Heart right ventricle (tissue), 16 donors: ENCODE results near the gene GUCY2D. TPM values are rescaled to one million over a fixed set of nuclear protein-coding genes. Genes with fewer than 3 reads are reported as not detected.
"Not testable (repeated sequence)": the region's sequence is repeated elsewhere in the genome, so short reads cannot be mapped to it uniquely, and the experiment has no call there.

Experiments
- ATAC-seq, 8 donors: fragments of 200-7000 bp; cut with Tn5 transposase; one replicate each; pipeline ENCODE4 v1.9.1; 2020; ENCODE audit warnings: mild to moderate bottlenecking in 8 of 8, moderate library complexity in 8 of 8, moderate number of reproducible peaks in 1 of 8
- DNase-seq, 2 donors: peaks; one replicate each; pipeline ENCODE4 v3.0.0-alpha.2; 2020
- H3K27ac ChIP-seq, 10 donors: fragments of 200-600 bp; sonication (generic) in 2 of 10; one replicate each; pipeline versions ENCODE4 v1.5.0 to v1.8.0; 2020 to 2022; ENCODE audit warnings: mild to moderate bottlenecking in 3 of 10
- H3K27me3 ChIP-seq, 7 donors: fragments of 200-600 bp; one replicate each; pipeline ENCODE4 v1.8.0; 2021 to 2022; ENCODE audit warnings: mild to moderate bottlenecking in 2 of 7
- H3K36me3 ChIP-seq, 9 donors: fragments of 200-600 bp; sonication (generic) in 1 of 9; one replicate each; pipeline versions ENCODE4 v1.5.0 to v1.8.0; 2020 to 2022; ENCODE audit warnings: mild to moderate bottlenecking in 2 of 9
- H3K4me1 ChIP-seq, 9 donors: fragments of 200-600 bp; sonication (generic) in 1 of 9; one replicate each; pipeline versions ENCODE4 v1.5.0 to v1.8.0; 2020 to 2022; ENCODE audit warnings: mild to moderate bottlenecking in 4 of 9
- H3K4me3 ChIP-seq, 10 donors: fragments of 200-600 bp; sonication (generic) in 2 of 10; one replicate each; pipeline versions ENCODE4 v1.5.0 to v1.8.0; 2020 to 2022; ENCODE audit warnings: mild to moderate bottlenecking in 7 of 10, moderate library complexity in 2 of 10
- H3K9me3 ChIP-seq, 11 donors: fragments of 200-600 bp in 10 of 11; sonication (generic) in 2 of 11; one replicate each; pipeline versions ENCODE4 v1.5.0 to v1.8.0; 2013 to 2022; ENCODE audit warnings: mild to moderate bottlenecking in 2 of 11, control low read depth in 1 of 11, moderate library complexity in 1 of 11
- whole genome bisulfite sequencing, 2 donors: extraction: QIAGEN DNeasy Blood & Tissue Kit; methylation state at CpG; one replicate each; pipeline ENCODE4 v1.1.7; 2013; ENCODE audit warnings: inconsistent platforms in 1 of 2; 5-methylcytosine and 5-hydroxymethylcytosine counted together
- intact Hi-C, 10 donors: fragments of 100-400 bp; cut with DNase I; formaldehyde crosslinking; loops; one replicate each; pipeline versions ENCODE4 v1.11.1 to v1.14.2; 2022
- long read RNA-seq, 3 donors: library from polyadenylated mRNA; unstranded; transcript quantifications; one replicate each; pipeline ENCODE4 v2.0.0, GENCODE V29; 2020 to 2021
- polyA plus RNA-seq, 2 donors: library from polyadenylated mRNA; stranded (reverse); fragments of 200-250 nt; gene quantifications; one replicate each; pipeline ENCODE4 v1.2.3, GENCODE V29; 2013
- total RNA-seq, 10 donors: library from RNA; stranded (reverse); fragmentation: NEBNext Ultra II Directional in 3 of 10; extraction: Animal tissue kit (Norgen Biotek cat#: 25700) in 3 of 10; gene quantifications; one replicate each; pipeline versions ENCODE4 v1.2.1 to v1.2.4, GENCODE V29; 2021 to 2023
- TF ChIP-seq, protein P1 (sequence below), 9 donors: fragments of 200-600 bp; sonication (generic) in 2 of 9; IDR thresholded peaks; one replicate each; pipeline versions ENCODE4 v1.5.0 to v1.8.0; 2021 to 2022; ENCODE audit warnings: antibody characterized with exemption in 9 of 9, mild to moderate bottlenecking in 5 of 9, moderate library complexity in 1 of 9
- donor health status: Arrhythmogenic right ventricular cardiomyopathy.
- donor health status: ischemic (EF 13 %, LVEDD 7.1; RV severe dilation, severe dysfunction).
- donor health status: healthy with polysubstance abuse.
- donor health status: DM: no; HTN: yes; CAD: no.
- donor health status: DM: no; HTN: no; CAD: no.
- donor health status: ischemic (EF 25% LVEDD 6.9; RV normal size, moderate dysfunction).
- donor health status: ischemic (EF 25% LVEDD 5.7; RV mildly dilated, moderate dysfunction).
- donor health status: healthy.
- donor health status: DM: yes; HTN: yes; CAD: no.
- donor health status: Ischemic cardiomyopathy.
- donor health status: ischemic (EF 35%, LVEDD 5.7; RV mildly dilated, moderate dysfunction).
- donor health status: nonischemic (EF 11% LVEDD 7.7; RV severe dilation, severe dysfunction).
- donor health status: DM: yes; HTN: yes; CAD: no.
- donor health status: PGD.
- donor health status: ischemic (EF 29% LVEDD 5.4; RV normal size, mild dysfunction).
- donor health status: nonischemic (EF 23%, LVEDD 6.1; RV moderate dilation, normal function).

GUCY2D gene
- under 1 TPM in 6 of 10 donors, not detected in 4; 0.06 to 0.69 (median 0.36) TPM for total RNA-seq
- not detected for polyA plus RNA-seq
- long read RNA-seq, donor 1, partial matches to known transcripts, result 0 of 1 reads
- long read RNA-seq, donor 1, other reads (novel, unspliced or antisense), result 1 of 1 reads
- long read RNA-seq, donor 2, partial matches to known transcripts, result 0 of 1 reads
- long read RNA-seq, donor 2, other reads (novel, unspliced or antisense), result 1 of 1 reads
- long read RNA-seq, donor 3, partial matches to known transcripts, result 0 of 2 reads
- long read RNA-seq, donor 3, other reads (novel, unspliced or antisense), result 2 of 2 reads

GRCh38 chr17:8001976-8002720 is at the start of gene GUCY2D:
Gene GUCY2D, plus strand, starts transcription at chr17:8002615. Its CDS starts 433 bp downstream, at chr17:8003048.
- intact Hi-C loops, result loop anchor here in 1 of 10 donors (5.0 kb wide), 1 partner anchor 55 kb away; no protein-coding TSS in a partner anchor
- TF ChIP-seq, protein P1, sequence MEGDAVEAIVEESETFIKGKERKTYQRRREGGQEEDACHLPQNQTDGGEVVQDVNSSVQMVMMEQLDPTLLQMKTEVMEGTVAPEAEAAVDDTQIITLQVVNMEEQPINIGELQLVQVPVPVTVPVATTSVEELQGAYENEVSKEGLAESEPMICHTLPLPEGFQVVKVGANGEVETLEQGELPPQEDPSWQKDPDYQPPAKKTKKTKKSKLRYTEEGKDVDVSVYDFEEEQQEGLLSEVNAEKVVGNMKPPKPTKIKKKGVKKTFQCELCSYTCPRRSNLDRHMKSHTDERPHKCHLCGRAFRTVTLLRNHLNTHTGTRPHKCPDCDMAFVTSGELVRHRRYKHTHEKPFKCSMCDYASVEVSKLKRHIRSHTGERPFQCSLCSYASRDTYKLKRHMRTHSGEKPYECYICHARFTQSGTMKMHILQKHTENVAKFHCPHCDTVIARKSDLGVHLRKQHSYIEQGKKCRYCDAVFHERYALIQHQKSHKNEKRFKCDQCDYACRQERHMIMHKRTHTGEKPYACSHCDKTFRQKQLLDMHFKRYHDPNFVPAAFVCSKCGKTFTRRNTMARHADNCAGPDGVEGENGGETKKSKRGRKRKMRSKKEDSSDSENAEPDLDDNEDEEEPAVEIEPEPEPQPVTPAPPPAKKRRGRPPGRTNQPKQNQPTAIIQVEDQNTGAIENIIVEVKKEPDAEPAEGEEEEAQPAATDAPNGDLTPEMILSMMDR (IDR thresholded peaks at IDR 0.05), result no peak
- no peaks in the 10 kb centered on the region for H3K36me3 ChIP-seq
- H3K9me3 ChIP-seq, result no peaks in the 10 kb centered on the region
- ATAC-seq, result peak in 4 of 8 donors; percentile 22 to 42 (median 31)
- H3K4me3 ChIP-seq, result peak within 1 kb of the TSS in 9 of 10 donors; percentile 1 to 48 (median 29)
- H3K4me1 ChIP-seq, result peaks cover 0 to 23% (median 17%) of the 10 kb centered on the region in 9 donors
- H3K27ac ChIP-seq, result no peak within 1 kb of the TSS
- DNase-seq, result no peak
- WGBS, 2 donors, result 27 to 36% methylated on average over 17 to 18 of the region's 18 CpGs
- H3K27me3 ChIP-seq, result peaks cover 23 to 83% (median 65%) of the 10 kb centered on the region in 7 donors

DNA sequence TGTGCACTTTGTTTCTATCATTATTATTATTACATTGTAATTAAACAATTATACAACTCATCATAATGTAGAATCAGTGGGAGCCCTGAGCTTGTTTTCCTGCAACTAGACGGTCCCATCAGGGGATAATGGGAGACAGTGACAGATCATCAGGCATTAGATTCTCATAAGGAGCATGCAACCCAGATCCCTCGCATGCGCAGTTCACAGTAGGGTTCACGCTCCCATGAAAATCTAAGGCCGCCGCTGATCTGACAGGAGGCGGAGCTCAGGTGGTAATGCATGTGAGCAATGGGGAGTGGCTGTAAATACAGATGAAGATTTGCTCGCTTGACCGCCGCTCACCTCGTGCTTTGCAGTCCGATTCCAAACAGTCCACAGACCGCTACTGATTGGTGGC is 49.1 kb upstream of the GUCY2D start:
- H3K4me3 ChIP-seq, DNase-seq, ATAC-seq, intact Hi-C loops, H3K27me3 ChIP-seq, H3K9me3 ChIP-seq, H3K27ac ChIP-seq: not testable (repeated sequence)
- H3K4me1 ChIP-seq, result peaks cover 0 to 21% (median 11%) of the 10 kb centered on the region in 9 donors
- WGBS, 2 donors, result 96 to 98% methylated on average over 13 of the region's 13 CpGs
- peaks cover 0 to 23% (median 12%) of the 10 kb centered on the region in 9 donors for H3K36me3 ChIP-seq

GRCh38 chr17:7955414-7956227 is 46.8 kb upstream of the GUCY2D start:
- H3K4me1 ChIP-seq, result peaks cover 0 to 21% (median 11%) of the 10 kb centered on the region in 9 donors
- ATAC-seq (peak; percentile 56 to 82 (median 71)), DNase-seq (peak in 1 of 2 donors; percentile 21)
- no peaks in the 10 kb centered on the region for H3K9me3 ChIP-seq
- peak overlapping the region in 2 of 10 donors; percentile 44 to 47 for H3K27ac ChIP-seq
- 43 to 55% methylated on average over 13 of the region's 13 CpGs for WGBS, 2 donors
- no peaks in the 10 kb centered on the region for H3K36me3 ChIP-seq
- no peak overlapping the region for H3K4me3 ChIP-seq
- peaks cover 0 to 4% (median 0%) of the 10 kb centered on the region in 7 donors for H3K27me3 ChIP-seq
- TF ChIP-seq, protein P1 (IDR thresholded peaks at IDR 0.05), result no peak
- intact Hi-C loops, result no loop called here

DNA sequence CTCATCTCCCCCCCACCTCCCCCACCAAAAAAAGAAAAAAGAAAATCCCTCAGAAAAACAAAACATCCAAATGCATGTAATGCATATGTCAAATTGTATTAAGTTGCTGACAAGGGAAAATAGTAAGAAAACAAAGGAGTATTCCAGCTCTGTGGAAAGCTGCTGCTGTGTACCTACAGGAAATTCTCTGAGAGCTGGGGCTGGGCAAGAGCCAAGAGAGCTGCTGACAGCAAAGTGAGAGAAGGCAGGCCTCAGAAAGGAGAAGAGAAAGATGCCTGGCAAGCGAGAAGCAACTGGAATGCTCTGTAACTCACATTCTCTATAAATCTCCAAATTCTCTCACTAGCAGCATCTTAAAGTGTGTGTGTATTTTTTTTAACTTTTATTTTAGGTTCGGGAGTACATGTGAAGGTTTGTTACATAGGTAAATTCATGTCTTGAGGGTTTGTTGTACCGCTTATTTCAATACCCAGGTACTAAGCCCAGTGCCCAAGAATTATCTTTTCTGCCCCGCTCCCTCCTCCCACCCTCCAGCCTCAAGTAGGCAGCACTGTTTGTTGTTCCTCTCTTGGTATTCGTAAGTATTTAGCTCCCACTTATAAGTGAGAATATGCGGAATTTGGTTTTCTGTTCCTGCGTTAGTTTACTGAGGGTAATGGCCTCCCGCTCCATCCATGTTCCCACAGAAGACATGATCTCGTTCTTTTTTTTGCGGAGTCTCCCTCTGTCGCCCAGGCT is 46.0 kb upstream of the GUCY2D start:
- peaks cover 0 to 4% (median 0%) of the 10 kb centered on the region in 7 donors for H3K27me3 ChIP-seq
- WGBS, 2 donors, result 53 to 56% methylated on average over 11 of the region's 11 CpGs
- DNase-seq, result peak; percentile 62 to 69
- H3K4me1 ChIP-seq, result peaks cover 0 to 21% (median 11%) of the 10 kb centered on the region in 9 donors
- TF ChIP-seq, protein P1 (IDR thresholded peaks at IDR 0.05), result no peak
- H3K4me3 ChIP-seq, result no peak overlapping the region
- intact Hi-C loops, result no loop called here
- peak; percentile 75 to 96 (median 91) for ATAC-seq
- H3K9me3 ChIP-seq, result no peaks in the 10 kb centered on the region
- peak overlapping the region in 2 of 10 donors; percentile 44 to 47 for H3K27ac ChIP-seq
- H3K36me3 ChIP-seq, result no peaks in the 10 kb centered on the region
